EH (cell line): Measurements from ENCODE around the gene ANKUB1.
A peak's percentile ranks its signal among the peaks of the same experiment; 100 is the strongest.
"Not testable (repeated sequence)": the region's sequence is repeated elsewhere in the genome, so short reads cannot be mapped to it uniquely, and the experiment has no call there.

ENCODE experiments used
- DNase-seq: peaks from one replicate; pipeline ENCODE4 v3.0.0-alpha.2; 2015; ENCODE audit warnings: low read depth

The ANKUB1 gene, protein sequence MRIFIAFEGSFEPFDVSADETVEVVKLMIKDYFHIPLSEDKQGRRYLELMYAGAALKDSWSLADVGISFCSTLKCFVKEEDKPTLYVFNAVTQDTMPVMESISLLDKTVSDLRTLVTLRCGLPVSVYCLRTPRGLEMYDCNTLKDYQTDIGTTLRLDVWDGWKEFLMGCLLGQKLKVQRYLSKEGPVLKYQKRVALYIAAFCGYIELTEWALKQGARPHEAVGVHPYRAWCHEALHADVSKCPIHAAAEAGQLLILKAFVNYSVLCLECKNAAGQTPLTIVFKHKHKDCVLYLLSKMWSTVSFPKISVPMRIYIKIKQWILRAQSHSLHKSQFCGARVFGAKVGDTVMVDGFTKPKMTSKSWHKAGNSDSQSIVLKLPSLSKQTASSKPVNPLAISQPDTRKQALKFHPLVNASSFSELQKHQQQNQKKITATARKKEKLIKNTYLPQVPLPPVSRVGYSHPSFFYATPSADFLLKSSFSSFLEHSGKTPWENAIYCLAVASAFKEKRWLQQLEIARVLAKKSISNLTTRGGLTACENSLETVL

DNA sequence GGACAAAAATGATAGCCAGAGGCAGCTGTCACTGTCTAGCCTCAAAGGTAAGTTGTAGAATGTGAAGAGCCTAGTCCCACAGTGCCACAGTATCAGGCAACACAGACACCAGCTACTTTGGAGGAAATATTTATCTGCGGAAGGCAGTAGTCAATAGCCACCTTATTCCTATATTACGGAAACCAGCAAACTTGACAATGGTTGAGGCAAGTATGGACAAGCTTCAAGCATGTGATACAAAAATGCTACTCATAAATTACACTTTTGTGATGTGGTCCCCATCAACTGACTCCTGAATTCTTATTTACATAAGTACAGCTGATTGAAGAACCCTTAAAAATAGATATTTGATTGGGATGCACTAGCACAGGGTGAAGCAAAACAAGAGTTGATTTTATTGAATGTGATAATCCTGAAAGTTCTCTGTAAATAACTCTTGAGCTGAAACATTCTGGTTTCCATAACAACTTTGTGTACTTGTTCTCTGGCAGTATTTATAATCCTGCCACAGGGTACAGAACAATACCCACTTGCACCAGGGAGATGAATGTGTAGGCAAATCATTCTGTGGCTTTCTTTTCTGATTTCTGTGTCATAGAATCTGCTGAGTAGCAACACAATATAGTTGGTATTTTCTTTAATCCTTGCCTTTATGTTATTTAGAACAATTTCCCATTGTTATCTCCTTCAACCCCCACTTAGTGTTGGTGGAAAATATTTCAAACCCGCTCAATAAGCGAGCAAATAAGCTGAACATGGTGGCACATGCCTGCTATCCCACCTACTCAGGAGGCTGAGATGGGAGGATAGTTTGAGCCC, at the start of gene ANKUB1:
TSS of gene ANKUB1 (minus strand) at position 103 of the 819 bp plus-strand sequence. CDS start 188 bp downstream, outside the sequence.
- DNase-seq, result no peak

DNA sequence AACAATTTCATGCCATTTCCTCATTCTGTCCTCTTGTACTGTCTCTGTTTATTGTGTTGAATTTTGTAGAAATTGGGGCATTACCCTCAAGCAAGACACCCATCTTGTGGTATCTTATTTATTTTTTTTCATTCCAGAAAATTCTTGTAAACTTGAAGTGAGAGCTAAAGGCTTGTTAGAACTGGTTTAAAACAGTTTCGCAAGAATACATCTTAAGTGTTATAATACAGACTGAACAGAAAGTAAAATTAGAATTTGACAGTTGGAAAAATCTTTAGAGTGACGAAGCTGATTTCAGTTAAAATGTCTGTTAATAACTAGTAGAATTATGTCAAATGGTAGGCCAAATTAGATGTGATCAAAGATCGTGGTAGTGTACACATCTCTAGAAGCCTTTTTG, 47.5 kb upstream of the ANKUB1 start:
- peak; percentile 16 for DNase-seq

DNA sequence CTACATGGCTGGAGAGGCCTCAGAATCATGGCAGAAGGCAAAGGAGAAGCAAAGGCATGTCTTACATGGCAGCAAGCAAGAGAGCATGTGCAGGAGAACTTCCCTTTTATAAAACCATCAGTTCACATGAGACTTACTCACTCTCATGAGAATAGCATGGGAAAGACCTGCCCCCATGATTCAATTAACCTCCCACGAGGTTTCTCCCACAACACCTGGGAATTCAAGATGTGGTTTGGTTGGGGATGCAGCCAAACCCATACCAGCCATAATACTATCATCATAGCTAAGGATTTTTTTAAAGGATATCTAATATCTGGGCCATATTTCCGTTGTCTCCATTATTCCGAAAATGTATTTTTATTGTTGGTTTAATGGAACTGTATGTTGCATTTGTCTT, 47.1 kb upstream of the ANKUB1 start:
- not testable (repeated sequence) for DNase-seq

DNA sequence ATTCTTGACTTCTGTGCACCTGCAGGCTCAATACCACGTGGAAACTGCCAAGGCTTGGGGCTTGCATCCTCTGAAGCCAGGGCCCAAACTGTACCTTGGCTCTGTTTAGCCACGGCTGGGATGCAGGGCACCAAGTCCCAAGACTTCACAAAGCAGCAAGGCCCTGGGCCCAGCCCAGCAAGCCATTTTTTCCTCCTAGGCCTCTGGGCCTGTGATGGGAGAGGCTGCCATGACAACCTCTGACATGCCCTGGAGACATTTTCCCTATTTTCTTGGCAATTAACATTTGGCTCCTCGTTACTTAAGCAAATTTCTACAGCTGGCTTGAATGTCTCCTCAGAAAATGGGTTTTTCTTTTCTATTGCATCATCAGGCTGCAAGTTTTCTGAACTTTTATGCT, 46.1 kb upstream of the ANKUB1 start:
- not testable (repeated sequence) for DNase-seq

DNA sequence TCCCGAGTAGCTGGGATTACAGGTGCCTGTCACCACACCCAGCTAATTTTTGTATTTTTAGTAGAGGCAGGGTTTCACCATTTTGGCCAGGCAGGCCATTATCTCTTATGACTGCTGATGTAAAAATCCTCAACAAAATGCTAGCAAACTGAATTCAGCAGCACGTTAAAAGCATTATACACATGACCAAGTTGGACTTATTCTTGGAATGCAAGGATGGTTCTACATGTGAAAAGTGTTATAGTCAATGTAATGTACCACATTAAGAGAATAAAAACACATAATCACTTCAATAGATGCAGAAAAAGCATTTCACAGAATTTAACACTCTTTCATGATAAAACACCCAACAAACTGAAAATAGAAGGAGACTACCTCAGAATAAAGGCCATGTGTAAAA, 40.9 kb upstream of the ANKUB1 start:
- no peak for DNase-seq

DNA sequence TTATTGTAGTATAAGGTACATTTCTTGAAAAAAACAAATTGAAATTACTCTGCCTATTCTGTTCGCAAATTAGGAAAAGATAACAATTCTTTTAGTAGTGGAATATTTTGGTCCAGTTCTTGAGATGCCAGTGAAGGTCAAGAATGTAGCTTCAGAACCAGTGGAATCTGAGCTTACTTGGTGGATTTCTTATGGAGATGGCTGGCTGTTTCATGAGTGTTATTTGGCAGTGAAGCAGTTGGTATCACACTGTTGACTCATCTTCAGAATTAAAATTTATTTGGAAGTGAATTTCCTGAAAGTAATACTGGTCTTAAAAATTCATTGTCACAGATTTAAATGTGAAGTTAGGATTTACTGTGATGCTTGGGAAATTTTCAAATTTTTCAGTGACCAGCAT, 39.7 kb upstream of the ANKUB1 start:
- peak; percentile 62 for DNase-seq

DNA sequence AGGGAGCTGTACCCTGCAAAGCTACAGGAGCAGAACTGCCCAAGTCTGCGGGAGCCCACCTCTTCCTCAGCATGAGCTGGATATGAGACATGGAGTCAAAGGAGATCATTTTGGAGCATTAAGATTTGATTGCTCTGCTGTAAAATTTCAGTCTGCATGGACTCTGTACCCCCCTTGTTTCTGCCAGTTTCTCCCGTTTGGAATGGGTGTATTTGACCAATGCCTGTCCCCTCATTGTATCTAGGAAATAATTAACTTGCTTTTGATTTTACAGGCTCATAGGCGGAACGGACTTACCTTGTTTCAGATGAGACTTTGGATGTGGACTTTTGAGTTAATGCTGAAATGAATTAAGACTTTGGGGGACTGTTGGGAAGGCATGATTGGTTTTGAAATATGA, 39.0 kb upstream of the ANKUB1 start:
- DNase-seq, result no peak

DNA sequence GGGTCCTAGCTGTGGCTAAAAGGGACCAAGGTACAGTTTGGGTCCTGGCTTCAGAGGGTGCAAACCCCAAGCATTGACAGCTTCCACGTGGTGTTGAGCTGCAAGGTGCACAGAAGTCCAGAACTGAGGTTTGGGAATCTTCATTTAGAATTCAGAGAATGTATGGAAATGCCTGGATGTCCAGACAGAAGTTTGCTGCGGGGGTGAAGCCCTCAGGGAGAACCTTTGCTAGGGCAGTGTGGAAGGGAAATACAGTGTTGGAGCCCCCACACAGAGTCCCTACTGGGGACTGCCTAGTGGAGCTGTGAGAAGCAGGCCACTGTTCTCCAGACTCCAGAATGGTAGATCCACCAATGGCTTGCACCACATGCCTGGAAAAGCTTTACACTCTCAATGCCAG, 38.5 kb upstream of the ANKUB1 start:
- no peak for DNase-seq

DNA sequence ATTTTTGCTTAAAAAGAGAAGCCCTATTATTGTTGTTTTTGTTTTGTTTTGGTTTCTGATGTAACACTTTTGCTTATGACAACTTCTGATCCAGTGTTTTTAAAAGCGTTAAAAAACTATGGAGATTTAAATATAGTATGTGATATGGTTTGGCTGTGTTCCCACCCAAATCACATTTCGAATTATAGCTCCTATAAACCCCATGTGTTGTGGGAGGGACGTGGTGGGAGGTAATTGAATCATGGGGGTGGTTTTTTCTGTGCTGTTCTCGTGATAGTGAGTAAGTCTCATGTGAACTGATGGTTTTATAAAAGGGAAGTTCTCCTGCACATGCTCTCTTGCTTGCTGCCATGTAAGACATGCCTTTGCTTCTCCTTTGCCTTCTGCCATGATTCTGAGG, 37.3 kb upstream of the ANKUB1 start:
- DNase-seq, result not testable (repeated sequence)

DNA sequence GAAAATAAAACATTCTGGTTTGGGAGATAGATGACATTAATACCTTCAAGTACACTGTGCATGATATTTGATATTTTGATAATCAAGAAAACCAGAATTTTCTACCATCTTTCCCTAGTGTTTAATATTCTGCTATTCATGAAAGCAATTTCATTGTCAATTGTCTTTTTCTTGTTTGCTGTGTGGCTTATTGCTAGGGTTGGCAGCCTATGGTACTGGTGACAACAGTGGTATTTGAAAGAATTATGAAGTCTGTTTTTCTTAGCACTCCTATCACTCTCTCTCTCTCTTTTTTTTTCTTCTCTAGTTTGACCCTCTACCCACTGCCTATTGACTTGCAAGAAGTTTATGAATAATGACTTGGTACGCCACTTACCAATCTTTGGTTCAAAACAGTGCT, 36.0 kb upstream of the ANKUB1 start:
- no peak for DNase-seq

DNA sequence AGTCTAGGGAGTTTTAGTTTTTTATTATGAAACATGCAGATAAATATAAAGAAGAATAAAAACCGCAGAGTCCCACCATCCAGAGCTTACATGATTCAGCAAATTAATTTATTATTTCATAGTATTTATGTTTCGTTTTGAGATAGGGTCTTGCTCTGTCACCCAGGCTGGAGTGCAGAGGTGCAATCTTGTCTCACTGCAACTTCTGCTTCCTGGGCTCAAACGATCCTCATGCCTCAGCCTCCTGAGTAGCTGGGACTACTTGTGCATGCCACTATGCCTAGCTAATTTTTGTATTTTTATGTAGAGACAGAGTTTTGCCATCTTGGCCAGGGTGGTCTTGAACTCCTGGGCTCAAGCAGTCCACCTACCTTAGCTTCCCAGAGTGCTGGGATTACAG, 34.3 kb upstream of the ANKUB1 start:
- DNase-seq, result no peak

DNA sequence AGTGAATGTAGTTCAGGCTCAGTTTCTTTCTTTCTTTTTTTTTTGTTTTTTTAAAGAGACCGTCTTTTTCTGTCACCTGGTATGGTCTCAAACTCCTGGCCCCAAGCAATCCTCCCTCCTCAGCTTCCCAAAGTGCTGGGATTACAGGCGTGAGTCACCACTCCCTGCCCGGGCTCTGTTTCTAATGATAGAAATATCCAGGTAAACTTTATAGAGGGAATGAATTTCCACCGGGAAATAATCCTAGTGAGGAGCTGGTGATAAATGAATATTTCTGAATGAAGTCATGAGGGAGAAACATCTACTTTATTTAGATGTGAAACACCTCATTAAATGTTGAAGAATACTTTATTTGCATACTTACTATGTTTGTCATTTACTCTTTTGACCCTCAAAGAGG, 27.8 kb upstream of the ANKUB1 start:
- DNase-seq, result peak; percentile 54

DNA sequence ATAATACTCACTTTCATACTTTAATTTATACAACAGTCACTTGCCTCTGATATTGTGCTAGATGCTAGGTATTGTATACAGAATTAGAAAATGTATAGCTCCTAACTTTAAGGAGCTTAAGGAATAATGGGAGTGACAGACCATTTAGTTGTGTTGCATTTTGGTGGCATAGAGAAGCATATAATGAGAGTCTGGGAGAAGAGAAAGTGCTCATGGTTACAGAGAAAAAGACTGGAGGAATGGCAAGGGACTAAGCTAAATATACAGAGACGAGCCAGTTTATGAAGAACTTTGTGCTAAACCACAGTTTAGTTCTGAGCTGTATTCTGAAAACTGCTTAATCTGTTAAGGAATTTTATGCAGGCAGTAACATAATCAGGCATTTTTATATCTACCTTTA, 27.1 kb upstream of the ANKUB1 start:
- no peak for DNase-seq

DNA sequence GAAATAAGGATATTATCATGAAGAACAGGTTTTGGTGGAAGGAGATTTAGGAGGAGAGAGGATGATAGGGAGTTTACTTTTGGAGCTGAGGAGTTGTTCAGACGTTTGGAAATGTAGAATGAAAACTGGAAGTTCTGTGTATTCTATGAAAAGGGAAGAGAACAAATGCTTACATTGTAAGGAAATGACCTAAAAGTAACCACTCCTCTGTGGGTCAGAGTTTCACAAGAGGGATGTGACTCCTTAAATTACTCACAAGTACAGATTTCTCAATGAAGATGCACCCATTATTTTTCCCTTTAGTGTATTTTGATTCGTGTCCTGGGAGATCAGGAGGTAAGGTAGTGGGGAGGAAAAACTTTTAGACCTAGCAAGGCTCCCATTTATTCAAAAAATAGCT, 24.6 kb upstream of the ANKUB1 start:
- peak; percentile 49 for DNase-seq

DNA sequence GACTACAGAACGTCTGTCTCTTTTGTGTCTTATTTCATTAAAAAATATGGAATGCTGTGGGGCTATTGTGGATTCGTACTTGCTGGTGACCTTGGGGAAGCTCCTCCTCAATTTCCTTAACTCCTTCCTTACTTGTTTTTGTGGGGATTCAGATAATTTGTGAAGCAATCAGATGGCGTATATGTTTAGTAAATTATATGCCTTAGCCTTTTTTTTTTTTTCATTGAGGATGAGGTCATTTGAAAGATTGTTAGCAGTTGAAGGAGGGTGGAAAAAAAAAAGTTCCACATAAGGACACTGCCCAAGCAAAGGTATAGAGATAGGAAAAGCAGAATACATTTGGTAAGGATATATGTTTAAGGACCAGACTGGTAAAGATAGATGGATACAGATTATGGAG, 24.0 kb upstream of the ANKUB1 start:
- DNase-seq, result no peak

DNA sequence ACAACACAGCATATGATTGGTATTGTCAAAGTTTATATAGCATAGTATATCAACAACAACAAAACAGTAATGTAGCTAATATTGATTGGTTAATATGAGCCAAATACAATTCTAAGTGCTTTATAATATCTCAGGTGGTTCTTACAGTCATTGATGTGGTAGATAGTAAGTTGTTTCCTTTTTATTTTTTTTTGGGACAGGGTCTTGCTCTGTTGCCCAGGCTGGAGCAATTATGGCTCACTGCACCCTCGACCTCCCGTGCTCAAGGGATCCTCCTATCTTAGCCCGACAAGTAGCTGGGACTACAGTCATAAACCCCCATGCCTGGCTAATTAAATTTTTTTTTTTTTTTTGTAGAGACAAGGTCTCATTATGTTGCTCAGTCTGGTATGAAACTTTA, 23.4 kb upstream of the ANKUB1 start:
- no peak for DNase-seq

DNA sequence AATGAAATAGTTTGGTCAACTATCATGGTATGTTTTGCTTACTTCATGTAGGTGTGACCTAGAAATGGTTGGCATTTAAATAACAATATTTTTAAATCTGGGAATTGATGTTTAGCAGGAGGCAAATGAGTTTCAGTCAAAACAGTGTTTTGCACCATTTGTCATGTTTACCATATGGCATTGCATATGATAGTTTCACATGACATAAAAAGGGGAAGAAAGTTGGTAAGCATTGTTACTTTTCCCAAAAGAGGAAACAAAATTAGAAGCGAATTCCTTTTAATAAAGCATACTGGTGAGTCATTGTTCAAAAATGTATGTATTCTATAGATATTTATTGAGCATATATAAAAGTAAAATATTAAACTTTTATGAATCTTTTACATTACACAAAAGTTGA, 23.0 kb upstream of the ANKUB1 start:
- no peak for DNase-seq

DNA sequence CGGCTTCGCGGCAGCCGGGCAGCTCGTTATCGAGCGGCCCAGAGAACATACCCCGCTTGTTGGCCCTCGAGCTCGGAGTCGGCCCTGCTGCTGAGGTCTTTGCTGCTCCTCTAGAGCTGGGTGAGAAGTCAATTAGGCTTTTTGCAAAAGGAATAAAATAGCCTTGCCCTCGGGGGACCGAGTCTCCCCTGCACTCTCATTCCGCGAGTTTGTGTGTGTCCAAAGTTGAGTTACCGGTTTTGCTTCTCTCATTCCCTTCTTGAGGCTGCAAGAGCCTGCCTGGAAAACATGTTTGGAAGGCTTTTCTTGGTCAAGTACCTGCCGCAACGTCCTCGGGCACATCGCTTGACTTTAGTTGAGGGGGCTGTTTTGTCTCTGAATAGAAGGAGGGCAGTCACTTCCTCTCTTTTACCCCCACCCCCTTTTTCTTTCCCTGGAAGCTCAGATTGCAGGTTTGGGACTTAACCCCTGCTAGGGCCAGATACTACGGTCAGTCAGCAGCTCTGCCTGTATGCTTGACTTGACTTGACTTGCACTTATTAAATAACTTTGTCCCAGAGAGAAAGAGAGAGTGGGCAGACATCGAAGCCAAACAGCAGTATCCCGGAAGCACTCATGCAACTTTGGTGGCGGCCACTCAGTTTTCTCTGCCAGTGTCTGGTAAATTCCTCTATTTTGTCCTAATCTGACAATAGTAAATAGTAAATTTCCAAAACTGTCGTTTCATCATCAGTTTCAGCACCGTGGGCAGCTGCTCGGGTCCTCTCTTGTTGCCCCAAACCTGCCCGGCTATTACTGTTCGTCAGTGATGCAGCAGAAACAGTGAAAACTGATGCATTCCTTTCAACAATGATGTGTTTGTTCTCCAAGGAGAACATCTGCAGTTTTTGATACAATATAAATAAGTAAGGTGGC, 21.3 kb upstream of the ANKUB1 start:
- peak; percentile 55 for DNase-seq

DNA sequence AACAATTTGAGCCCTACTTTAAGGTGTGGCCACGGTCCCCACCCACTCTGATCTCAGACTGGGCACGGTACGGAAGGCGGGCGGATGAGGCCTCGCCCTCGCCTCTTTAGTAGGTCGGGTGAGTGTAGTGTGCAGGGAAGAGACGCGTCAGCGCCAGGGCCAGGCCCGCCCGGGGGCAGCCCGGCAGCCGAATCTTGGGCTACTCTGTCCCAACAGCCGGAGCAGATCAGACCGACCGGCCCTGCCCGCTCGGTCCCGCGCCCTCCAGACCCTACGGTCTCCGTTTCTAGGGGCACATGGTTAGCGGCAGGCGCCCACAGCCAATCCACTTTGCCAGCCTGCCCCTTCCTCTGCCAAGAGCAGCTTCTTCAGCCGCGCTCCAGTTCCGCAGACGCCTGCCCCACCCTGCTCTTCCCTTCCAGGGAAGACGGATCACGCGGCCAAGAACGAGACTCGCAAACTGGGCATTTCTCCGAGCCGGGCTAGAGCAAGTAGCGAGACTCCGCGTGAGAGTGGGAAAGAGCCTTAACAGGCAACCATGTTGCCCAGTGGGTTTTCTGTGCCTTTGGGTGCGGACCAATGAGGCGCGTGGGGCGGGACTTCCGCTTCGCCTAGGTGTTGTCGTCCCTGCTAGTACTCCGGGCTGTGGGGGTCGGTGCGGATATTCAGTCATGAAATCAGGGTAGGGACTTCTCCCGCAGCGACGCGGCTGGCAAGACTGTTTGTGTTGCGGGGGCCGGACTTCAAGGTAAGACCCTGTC, 20.4 kb upstream of the ANKUB1 start, which contains the start of gene RNF13:
TSS of gene RNF13 (plus strand) at position 610 of the 761 bp plus-strand sequence. CDS start 32,812 bp downstream, outside the sequence.
- peak; percentile 96 for DNase-seq

DNA sequence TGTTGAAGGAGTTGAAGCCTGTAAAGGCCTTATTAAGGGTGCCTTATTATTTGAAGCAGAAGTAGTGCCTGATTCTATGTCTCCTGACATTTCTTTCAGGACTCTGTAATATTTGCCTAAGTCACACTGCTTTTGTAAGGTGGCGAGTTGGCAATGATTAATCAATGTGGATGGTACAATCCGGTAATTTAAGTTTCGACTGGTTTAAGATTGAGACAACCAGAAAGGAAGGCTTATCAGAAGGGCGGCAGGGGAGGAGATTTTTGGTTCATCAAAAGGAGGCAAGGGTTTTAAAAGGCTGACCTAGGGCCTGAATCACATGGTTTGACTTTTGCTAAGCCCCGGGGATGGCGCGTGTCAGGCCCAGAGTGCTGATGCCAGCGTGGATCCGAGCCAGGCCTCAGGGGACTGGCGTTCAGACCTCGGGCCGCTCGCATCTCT, 19.8 kb upstream of the ANKUB1 start:
- no peak for DNase-seq

DNA sequence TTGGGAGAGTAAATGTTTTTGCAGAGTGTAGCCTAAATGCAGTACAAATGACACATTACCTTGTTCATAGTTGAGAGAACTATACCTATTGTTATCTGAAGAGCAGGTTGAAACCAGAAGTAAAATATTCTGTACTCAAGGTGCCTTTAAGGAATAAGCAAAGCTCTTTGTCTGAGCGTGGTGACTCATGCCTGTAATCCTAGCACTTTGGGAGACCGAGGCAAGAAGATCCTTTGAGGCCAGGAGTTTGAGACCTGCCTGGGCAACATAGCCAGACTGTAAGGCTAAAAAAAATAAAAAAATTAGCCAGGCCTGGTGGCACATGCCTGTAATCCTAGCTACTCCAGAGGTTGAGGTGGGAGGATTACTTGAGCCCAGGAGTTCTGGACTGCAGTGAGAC, 18.5 kb upstream of the ANKUB1 start:
- DNase-seq, result no peak
